H9 (cell line): Measurements from ENCODE around the gene RBM3. TPM values are rescaled to one million over a fixed set of nuclear protein-coding genes. Genes with fewer than 3 reads are reported as not detected.

Source experiments
- DNase-seq: peaks from one replicate; pipeline ENCODE4 v3.0.0-alpha.2; 2017
- H2AFZ ChIP-seq: one replicate; pipeline ENCODE4 v1.6.1; 2013; ENCODE audit warnings: mild to moderate bottlenecking, low read length, control low read depth, moderate library complexity
- H2AK5ac ChIP-seq: 2 replicates; pipeline ENCODE4 v1.6.1; 2013; ENCODE audit warnings: low read length, control low read depth, mixed read lengths; ENCODE audit not compliant: insufficient read length
- H2BK120ac ChIP-seq: one replicate; pipeline ENCODE4 v1.6.1; 2013; ENCODE audit warnings: low read depth, mild to moderate bottlenecking, low read length, control low read depth, inconsistent platforms; ENCODE audit not compliant: poor library complexity, severe bottlenecking
- H2BK12ac ChIP-seq: 2 replicates; pipeline ENCODE4 v1.6.1; 2013; ENCODE audit warnings: low read length, control low read depth, mixed read lengths, low read depth; ENCODE audit not compliant: insufficient read length
- H2BK15ac ChIP-seq: 2 replicates; pipeline ENCODE4 v1.6.1; 2013; ENCODE audit warnings: low read depth, low read length, control low read depth
- H2BK20ac ChIP-seq: one replicate; pipeline ENCODE4 v1.6.1; 2013; ENCODE audit warnings: low read depth, mild to moderate bottlenecking, low read length, control low read depth, inconsistent platforms; ENCODE audit not compliant: poor library complexity, severe bottlenecking
- H2BK5ac ChIP-seq: 2 replicates; pipeline ENCODE4 v1.6.1; 2013; ENCODE audit warnings: low read length, control low read depth, mixed read lengths; ENCODE audit not compliant: insufficient read length
- H3K14ac ChIP-seq: 2 replicates; pipeline ENCODE4 v1.6.1; 2013; ENCODE audit warnings: low read length, control low read depth; ENCODE audit not compliant: insufficient read depth
- H3K18ac ChIP-seq: 2 replicates; pipeline ENCODE4 v1.6.1; 2013; ENCODE audit warnings: low read depth, mild to moderate bottlenecking, mixed read lengths, low read length, control low read depth; ENCODE audit not compliant: insufficient read length
- H3K23ac ChIP-seq: 2 replicates; pipeline ENCODE4 v1.6.1; 2013; ENCODE audit warnings: low read length, control low read depth, mixed read lengths, low read depth; ENCODE audit not compliant: insufficient read length
- H3K23me2 ChIP-seq: 2 replicates; pipeline ENCODE4 v1.6.1; 2013; ENCODE audit warnings: low read depth, mild to moderate bottlenecking, mixed read lengths, low read length, control low read depth; ENCODE audit not compliant: insufficient read length, poor library complexity, severe bottlenecking
- H3K27ac ChIP-seq: 2 replicates; pipeline ENCODE4 v1.5.1; 2013; ENCODE audit warnings: low read length, control low read depth, mixed read lengths, low read depth; ENCODE audit not compliant: insufficient read length
- H3K27me3 ChIP-seq: 2 replicates; pipeline ENCODE4 v1.6.1; 2013; ENCODE audit warnings: low read length, control low read depth, inconsistent platforms; ENCODE audit not compliant: insufficient read depth
- H3K4ac ChIP-seq: 2 replicates; pipeline ENCODE4 v1.6.1; 2013; ENCODE audit warnings: low read depth, mild to moderate bottlenecking, control low read depth, inconsistent platforms, low read length, moderate library complexity
- H3K4me1 ChIP-seq: 2 replicates; pipeline ENCODE4 v1.6.1; 2013; ENCODE audit warnings: low read length, control low read depth, inconsistent platforms; ENCODE audit not compliant: insufficient read depth
- H3K4me2 ChIP-seq: 2 replicates; pipeline ENCODE4 v1.6.1; 2013; ENCODE audit warnings: low read length, control low read depth, mixed read lengths; ENCODE audit not compliant: insufficient read length, insufficient read depth
- H3K56ac ChIP-seq: 2 replicates; pipeline ENCODE4 v1.6.1; 2013; ENCODE audit warnings: low read depth, mild to moderate bottlenecking, mixed read lengths, low read length, control low read depth; ENCODE audit not compliant: insufficient read length
- H3K79me1 ChIP-seq: 2 replicates; pipeline ENCODE4 v1.6.1; 2013; ENCODE audit warnings: low read depth, mild to moderate bottlenecking, moderate library complexity, low read length, control low read depth, inconsistent platforms; ENCODE audit not compliant: insufficient read depth, poor library complexity, severe bottlenecking
- H3K79me2 ChIP-seq: 2 replicates; pipeline ENCODE4 v1.6.1; 2013; ENCODE audit warnings: low read length, control low read depth, inconsistent platforms; ENCODE audit not compliant: insufficient read depth
- H3K9ac ChIP-seq: 2 replicates; pipeline ENCODE4 v1.6.1; 2013; ENCODE audit warnings: low read length, control low read depth, mixed read lengths; ENCODE audit not compliant: insufficient read length; ENCODE audit errors: extremely low read depth
- H3K9me3 ChIP-seq: one replicate; pipeline ENCODE4 v1.6.1; 2013; ENCODE audit warnings: low read depth, low read length, inconsistent platforms; ENCODE audit not compliant: control insufficient read depth
- H3T11ph ChIP-seq: one replicate; pipeline ENCODE4 v1.6.1; 2013; ENCODE audit warnings: mild to moderate bottlenecking, low read length, control low read depth, inconsistent platforms
- H4K20me1 ChIP-seq: one replicate; pipeline ENCODE4 v1.6.1; 2013; ENCODE audit not compliant: control insufficient read depth, insufficient read length, insufficient read depth
- H4K5ac ChIP-seq: 2 replicates; pipeline ENCODE4 v1.6.1; 2013; ENCODE audit warnings: low read depth, mild to moderate bottlenecking, mixed read lengths, low read length, control low read depth; ENCODE audit not compliant: insufficient read length
- H4K8ac ChIP-seq: replicated peaks from 2 replicates; pipeline ENCODE4 v1.6.1; 2013; ENCODE audit warnings: low read length, control low read depth, mixed read lengths, low read depth; ENCODE audit not compliant: insufficient read length
- H4K91ac ChIP-seq: 2 replicates; pipeline ENCODE4 v1.6.1; 2013; ENCODE audit warnings: low read depth, mild to moderate bottlenecking, moderate library complexity, mixed read lengths, low read length, control low read depth; ENCODE audit not compliant: insufficient read length
- H3K27ac Mint-ChIP-seq, 3 experiments: 2 replicates in 2 of 3; 3 replicates in 1 of 3; pipeline ENCODE4 v1.8.0; 2020 to 2021; ENCODE audit warnings: mixed read lengths in 3 of 3, mild to moderate bottlenecking in 1 of 3, moderate library complexity in 1 of 3
- H3K27me3 Mint-ChIP-seq: 2 replicates; pipeline ENCODE4 v1.8.0; 2021; ENCODE audit warnings: low read depth, mild to moderate bottlenecking, moderate library complexity, mixed read lengths
- H3K36me3 Mint-ChIP-seq, 3 experiments: 2 replicates in 2 of 3; 3 replicates in 1 of 3; pipeline ENCODE4 v1.8.0; 2020 to 2021; ENCODE audit warnings: low read depth in 3 of 3, mixed read lengths in 3 of 3; ENCODE audit not compliant: insufficient read depth in 1 of 3
- H3K4me1 Mint-ChIP-seq, 2 experiments: 2 replicates each; pipeline ENCODE4 v1.8.0; 2020; ENCODE audit warnings: mixed read lengths in 2 of 2
- H3K4me3 Mint-ChIP-seq, 2 experiments: 2 replicates in 1 of 2; 3 replicates in 1 of 2; pipeline ENCODE4 v1.8.0; 2020 to 2021; ENCODE audit warnings: mild to moderate bottlenecking in 2 of 2, mixed read lengths in 2 of 2, moderate library complexity in 1 of 2
- H3K9me3 Mint-ChIP-seq, 2 experiments: 2 replicates in 1 of 2; 3 replicates in 1 of 2; pipeline ENCODE4 v1.8.0; 2020; ENCODE audit warnings: mild to moderate bottlenecking in 2 of 2, mixed read lengths in 2 of 2, moderate library complexity in 1 of 2
- WGBS: extraction: QIAGEN DNeasy Blood & Tissue Kit; methylation state at CpG from one replicate; pipeline ENCODE4 v1.1.7; 2013; ENCODE audit warnings: missing lambda C conversion rate, low lambda C conversion rate, mixed read lengths; ENCODE audit not compliant: insufficient read length; ENCODE audit errors: extremely low coverage; 5-methylcytosine and 5-hydroxymethylcytosine counted together
- total RNA-seq: library from RNA; stranded (reverse); gene quantifications from 2 replicates; pipeline ENCODE4 v1.2.1, GENCODE V29; 2021
- TF ChIP-seq, protein P1 (sequence below): fragments of 200-600 bp; sonication (generic); conservative IDR thresholded peaks from 3 replicates; pipeline ENCODE4 v1.8.0; 2021; ENCODE audit warnings: antibody characterized with exemption, mild to moderate bottlenecking

The RBM3 gene
- total RNA-seq, 1 experiment from 2014 or later, result 264 TPM

DNA sequence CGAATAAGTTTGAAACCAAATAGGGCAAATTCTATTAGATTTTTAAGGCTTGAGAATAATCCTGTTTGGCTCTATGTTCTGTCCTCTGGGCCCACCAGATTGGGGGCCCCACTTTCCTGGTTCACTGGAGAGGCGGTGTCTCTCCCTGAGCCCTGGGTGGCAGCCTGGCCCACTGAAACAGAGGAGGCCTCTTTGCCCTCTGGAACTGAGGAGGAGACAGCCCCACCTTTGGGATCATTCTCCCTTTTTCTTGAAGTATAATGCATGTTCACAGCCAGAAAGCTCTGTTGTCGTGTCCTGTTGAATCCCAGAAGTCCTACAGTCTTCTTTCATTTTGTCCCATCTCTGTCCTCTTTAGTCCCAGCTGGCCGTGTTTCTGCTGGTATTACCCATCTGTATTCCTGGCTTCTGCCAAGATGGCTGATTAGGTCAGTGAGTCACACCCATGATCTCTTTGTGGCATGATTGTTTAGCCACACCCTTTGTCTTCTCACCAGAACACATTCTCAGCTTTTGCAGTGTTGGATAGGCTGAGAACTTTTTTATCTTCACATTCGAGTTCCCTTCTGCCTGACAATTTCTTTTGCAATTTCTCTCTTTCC lies 42.8 kb upstream of the RBM3 start:
- H3K36me3 Mint-ChIP-seq, result peaks cover 16 to 52% (median 34%) of the 10 kb centered on the region in 3 experiments
- Histone ChIP-seq H3K18ac (no peak overlapping the region), H4K8ac (no peak overlapping the region), H2BK5ac (no peak overlapping the region), H3K23me2 (no peaks in the 10 kb centered on the region), H4K5ac (no peak overlapping the region), H3K79me2 (no peaks in the 10 kb centered on the region), H3K4me2 (no peak overlapping the region), H2AFZ (no peak overlapping the region), H2BK15ac (no peak overlapping the region), H4K20me1 (no peaks in the 10 kb centered on the region), H3K9me3 (peaks cover 44% of the 10 kb centered on the region), H3T11ph (no peak overlapping the region), H3K27ac (no peak overlapping the region), H3K56ac (no peak overlapping the region), H3K9ac (no peak overlapping the region), H3K23ac (no peak overlapping the region), H3K4ac (no peak overlapping the region), H3K79me1 (no peaks in the 10 kb centered on the region), H2BK120ac (no peak overlapping the region), H3K14ac (no peak overlapping the region), H4K91ac (no peak overlapping the region), H2BK20ac (no peak overlapping the region), H3K4me1 (no peaks in the 10 kb centered on the region), H2AK5ac (no peak overlapping the region), H3K27me3 (no peaks in the 10 kb centered on the region), H2BK12ac (no peak overlapping the region)
- WGBS, result no CpG with 5 or more reads among the region's 5 CpGs
- H3K4me3 Mint-ChIP-seq, result no peak overlapping the region
- peaks cover 76 to 77% of the 10 kb centered on the region in 2 experiments for H3K9me3 Mint-ChIP-seq
- no peak for DNase-seq
- H3K4me1 Mint-ChIP-seq, result no peaks in the 10 kb centered on the region
- H3K27ac Mint-ChIP-seq, result peak overlapping the region in 1 of 3 experiments; percentile 5; a peak in 2 of 7 replicates
- TF ChIP-seq, protein P1, sequence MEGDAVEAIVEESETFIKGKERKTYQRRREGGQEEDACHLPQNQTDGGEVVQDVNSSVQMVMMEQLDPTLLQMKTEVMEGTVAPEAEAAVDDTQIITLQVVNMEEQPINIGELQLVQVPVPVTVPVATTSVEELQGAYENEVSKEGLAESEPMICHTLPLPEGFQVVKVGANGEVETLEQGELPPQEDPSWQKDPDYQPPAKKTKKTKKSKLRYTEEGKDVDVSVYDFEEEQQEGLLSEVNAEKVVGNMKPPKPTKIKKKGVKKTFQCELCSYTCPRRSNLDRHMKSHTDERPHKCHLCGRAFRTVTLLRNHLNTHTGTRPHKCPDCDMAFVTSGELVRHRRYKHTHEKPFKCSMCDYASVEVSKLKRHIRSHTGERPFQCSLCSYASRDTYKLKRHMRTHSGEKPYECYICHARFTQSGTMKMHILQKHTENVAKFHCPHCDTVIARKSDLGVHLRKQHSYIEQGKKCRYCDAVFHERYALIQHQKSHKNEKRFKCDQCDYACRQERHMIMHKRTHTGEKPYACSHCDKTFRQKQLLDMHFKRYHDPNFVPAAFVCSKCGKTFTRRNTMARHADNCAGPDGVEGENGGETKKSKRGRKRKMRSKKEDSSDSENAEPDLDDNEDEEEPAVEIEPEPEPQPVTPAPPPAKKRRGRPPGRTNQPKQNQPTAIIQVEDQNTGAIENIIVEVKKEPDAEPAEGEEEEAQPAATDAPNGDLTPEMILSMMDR, result no peak
- H3K27me3 Mint-ChIP-seq, result no peaks in the 10 kb centered on the region
